ENCODE measurements around the gene TECTB. TPM values are rescaled to one million over a fixed set of nuclear protein-coding genes. Genes with fewer than 3 reads are reported as not detected.

The TECTB gene
- total RNA-seq, 6 experiments from 2014 or later: not detected

DNA sequence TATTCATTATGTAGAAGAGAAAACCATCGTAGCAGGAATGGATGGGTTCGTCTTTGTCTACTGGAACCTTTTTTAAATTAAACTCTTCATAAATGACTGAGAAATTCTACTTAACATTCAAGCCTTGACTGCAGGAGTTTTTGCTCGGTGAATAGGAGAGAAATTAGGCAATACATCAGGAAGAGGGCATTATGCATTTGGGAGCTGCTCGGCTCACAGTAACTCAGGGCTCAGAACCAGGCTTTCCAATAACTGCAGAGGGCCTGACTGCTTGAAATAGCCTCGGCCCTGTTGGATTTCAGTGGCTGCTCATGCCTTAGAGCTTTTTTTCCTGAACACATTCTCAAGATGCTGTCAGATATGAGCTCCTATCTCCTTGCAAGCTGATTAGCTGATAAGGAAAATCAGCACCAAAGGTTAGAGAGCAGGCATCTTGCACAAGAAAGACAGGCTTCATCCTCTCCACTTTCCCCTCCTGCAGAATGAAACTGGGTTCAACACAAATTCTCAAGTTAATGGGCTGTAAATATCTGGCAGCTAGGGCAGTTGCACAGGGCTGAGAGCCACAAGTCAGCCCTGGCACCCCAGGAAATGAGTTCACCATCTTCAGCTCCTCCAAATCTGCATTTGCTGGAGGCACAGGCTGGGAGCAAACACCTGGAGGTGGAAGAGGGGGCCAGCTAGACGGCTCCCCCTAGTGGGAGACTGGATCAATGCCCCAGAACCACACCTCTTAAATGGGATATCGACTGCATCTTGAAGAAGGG, 24.3 kb downstream of the TECTB start:
- Mint-ChIP-seq H3K9me3 (no peaks in the 10 kb centered on the region), H3K4me1 (ENCODE audit: low read depth) (peaks cover 29% of the 10 kb centered on the region), H3K27ac (no peak overlapping the region), H3K27me3 (ENCODE audit: insufficient read depth) (peaks cover 17% of the 10 kb centered on the region), H3K36me3 (ENCODE audit: low read depth) (no peaks in the 10 kb centered on the region), H3K4me3 (no peak overlapping the region; the same call in 1 of the 2 replicates)
- peak; percentile 40 for DNase-seq
- TF ChIP-seq, protein P1, sequence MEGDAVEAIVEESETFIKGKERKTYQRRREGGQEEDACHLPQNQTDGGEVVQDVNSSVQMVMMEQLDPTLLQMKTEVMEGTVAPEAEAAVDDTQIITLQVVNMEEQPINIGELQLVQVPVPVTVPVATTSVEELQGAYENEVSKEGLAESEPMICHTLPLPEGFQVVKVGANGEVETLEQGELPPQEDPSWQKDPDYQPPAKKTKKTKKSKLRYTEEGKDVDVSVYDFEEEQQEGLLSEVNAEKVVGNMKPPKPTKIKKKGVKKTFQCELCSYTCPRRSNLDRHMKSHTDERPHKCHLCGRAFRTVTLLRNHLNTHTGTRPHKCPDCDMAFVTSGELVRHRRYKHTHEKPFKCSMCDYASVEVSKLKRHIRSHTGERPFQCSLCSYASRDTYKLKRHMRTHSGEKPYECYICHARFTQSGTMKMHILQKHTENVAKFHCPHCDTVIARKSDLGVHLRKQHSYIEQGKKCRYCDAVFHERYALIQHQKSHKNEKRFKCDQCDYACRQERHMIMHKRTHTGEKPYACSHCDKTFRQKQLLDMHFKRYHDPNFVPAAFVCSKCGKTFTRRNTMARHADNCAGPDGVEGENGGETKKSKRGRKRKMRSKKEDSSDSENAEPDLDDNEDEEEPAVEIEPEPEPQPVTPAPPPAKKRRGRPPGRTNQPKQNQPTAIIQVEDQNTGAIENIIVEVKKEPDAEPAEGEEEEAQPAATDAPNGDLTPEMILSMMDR (IDR thresholded peaks at IDR 0.05): peak; percentile 95

DNA sequence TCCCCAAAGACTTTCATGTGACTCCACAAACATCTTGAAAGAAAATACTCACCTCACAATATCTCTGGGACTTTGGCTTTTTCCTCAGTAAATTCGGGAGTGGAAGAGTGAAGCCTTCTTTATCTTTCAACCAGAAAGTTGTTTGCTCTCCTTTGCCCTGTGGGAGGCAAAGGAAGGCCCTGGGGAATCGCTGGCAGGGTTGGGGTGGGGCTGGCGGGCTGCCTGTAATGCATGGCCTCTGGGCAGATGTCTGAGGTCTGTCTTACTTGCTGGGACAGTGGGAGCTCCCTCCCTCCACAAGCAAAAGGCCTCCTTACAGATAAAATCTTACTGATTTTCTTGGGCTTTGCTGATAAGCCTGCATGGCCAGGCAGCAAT, 24.9 kb downstream of the TECTB start:
- DNase-seq: no peak
- no peaks in the 10 kb centered on the region for H3K9me3 Mint-ChIP-seq
- TF ChIP-seq, protein P1 (IDR thresholded peaks at IDR 0.05): peak; percentile 63
- H3K27me3 Mint-ChIP-seq (ENCODE audit: insufficient read depth): peaks cover 16% of the 10 kb centered on the region
- H3K4me1 Mint-ChIP-seq (ENCODE audit: low read depth): peaks cover 26% of the 10 kb centered on the region
- no peak overlapping the region for H3K27ac Mint-ChIP-seq
- H3K4me3 Mint-ChIP-seq: no peak overlapping the region; the same call in 1 of the 2 replicates
- no peaks in the 10 kb centered on the region for H3K36me3 Mint-ChIP-seq (ENCODE audit: low read depth)

DNA sequence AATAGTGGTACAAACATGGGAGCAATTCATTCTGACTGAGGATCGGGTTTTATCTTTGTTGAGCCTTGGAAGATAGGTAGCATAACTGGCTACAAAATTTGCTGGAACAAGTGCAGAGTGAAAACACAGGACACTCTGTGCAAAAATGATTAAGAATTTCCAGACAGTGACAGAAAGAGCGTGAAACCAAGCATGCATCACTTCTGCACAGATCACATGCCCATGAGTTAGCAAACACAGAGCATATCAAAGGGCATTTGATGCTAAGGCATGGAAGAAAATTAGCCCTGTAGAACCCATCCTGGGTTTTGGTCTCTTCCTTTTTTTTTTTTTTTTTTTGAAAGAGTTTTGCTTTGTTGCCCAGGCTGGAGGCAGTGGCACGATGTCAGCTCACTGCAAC, 28.3 kb downstream of the TECTB start:
- Mint-ChIP-seq H3K9me3 (no peaks in the 10 kb centered on the region), H3K4me1 (ENCODE audit: low read depth) (peaks cover 25% of the 10 kb centered on the region), H3K27ac (no peak overlapping the region), H3K27me3 (ENCODE audit: insufficient read depth) (peaks cover 13% of the 10 kb centered on the region), H3K36me3 (ENCODE audit: low read depth) (no peaks in the 10 kb centered on the region), H3K4me3 (no peak overlapping the region)
- DNase-seq: no peak
- TF ChIP-seq, protein P1 (IDR thresholded peaks at IDR 0.05): no peak

DNA sequence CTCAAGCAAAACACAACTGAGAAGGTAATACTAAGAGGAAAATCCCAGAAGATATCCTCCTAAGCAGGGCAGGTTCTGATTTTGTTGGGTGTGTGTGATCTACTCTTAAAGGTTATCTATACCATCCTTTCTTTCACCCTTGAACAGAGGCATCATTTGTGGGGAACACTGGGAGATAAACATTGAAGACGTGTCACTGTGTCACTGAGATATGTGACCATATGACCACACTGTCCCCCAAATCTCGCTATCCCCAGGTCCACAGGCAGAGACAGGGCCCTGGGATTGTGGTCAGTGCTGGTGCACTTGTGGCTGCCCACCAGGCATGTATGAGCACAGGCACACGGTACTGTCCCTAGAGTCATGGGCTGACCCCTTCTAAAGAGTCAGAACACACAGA, 30.0 kb downstream of the TECTB start:
- Mint-ChIP-seq H3K27ac (no peak overlapping the region), H3K36me3 (ENCODE audit: low read depth) (no peaks in the 10 kb centered on the region)
- DNase-seq: no peak

DNA sequence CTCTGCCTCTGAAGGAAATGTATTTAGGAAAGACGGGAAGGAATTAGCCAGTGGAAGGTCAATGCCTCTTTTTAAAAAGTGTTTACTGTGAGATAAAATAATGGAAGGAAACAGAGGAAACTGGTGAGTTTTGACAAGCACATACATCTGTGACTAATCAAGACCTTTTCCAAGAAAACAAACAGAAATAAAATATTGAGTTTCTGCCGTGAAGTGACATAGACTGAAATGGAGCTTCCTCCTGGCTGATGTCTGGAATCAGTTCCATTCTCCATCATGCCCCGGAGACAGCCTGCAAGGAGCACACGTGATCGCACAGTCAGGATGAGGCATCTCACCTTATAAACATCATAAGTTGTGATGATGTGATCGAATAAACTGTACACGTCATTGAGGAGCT, 30.7 kb downstream of the TECTB start:
- TF ChIP-seq, protein P1 (IDR thresholded peaks at IDR 0.05): no peak
- peaks cover 15% of the 10 kb centered on the region for H3K27me3 Mint-ChIP-seq (ENCODE audit: insufficient read depth)
- no peak overlapping the region for H3K27ac Mint-ChIP-seq
- peak overlapping the region; percentile 75 for H3K4me3 Mint-ChIP-seq
- DNase-seq: peak; percentile 45
- H3K4me1 Mint-ChIP-seq (ENCODE audit: low read depth): peaks cover 22% of the 10 kb centered on the region
- no peaks in the 10 kb centered on the region for H3K9me3 Mint-ChIP-seq
- H3K36me3 Mint-ChIP-seq (ENCODE audit: low read depth): no peaks in the 10 kb centered on the region

More for the DNA sequence above, 30.0 kb downstream of the TECTB start:
- Mint-ChIP-seq H3K9me3 (no peaks in the 10 kb centered on the region), H3K4me3 (no peak overlapping the region), H3K27me3 (ENCODE audit: insufficient read depth) (peaks cover 13% of the 10 kb centered on the region), H3K4me1 (ENCODE audit: low read depth) (peaks cover 22% of the 10 kb centered on the region)
- TF ChIP-seq, protein P1 (IDR thresholded peaks at IDR 0.05): no peak

Measured in HFFc6 (cell line).